Osteoblast (primary cell): ENCODE results near the gene CCN6. TPM values are rescaled to one million over a fixed set of nuclear protein-coding genes. Genes with fewer than 3 reads are reported as not detected.

Source experiments
- DNase-seq: peaks from one replicate; pipeline ENCODE4 v3.0.0; 2011; ENCODE audit warnings: low spot score, mixed read lengths; ENCODE audit not compliant: insufficient read length; ENCODE audit errors: missing footprints
- H2AFZ ChIP-seq: 2 replicates; pipeline ENCODE4 v1.6.0; 2011; ENCODE audit warnings: mild to moderate bottlenecking, low read length
- H3K27ac ChIP-seq: 2 replicates; pipeline ENCODE4 v1.5.1; 2011; ENCODE audit warnings: mild to moderate bottlenecking, low read depth, low read length, moderate library complexity
- H3K27me3 ChIP-seq: 2 replicates; pipeline ENCODE4 v1.6.0; 2012; ENCODE audit warnings: mild to moderate bottlenecking, control low read depth, inconsistent platforms, low read length, moderate library complexity; ENCODE audit not compliant: insufficient read depth
- H3K36me3 ChIP-seq: 2 replicates; pipeline ENCODE4 v1.5.1; 2011; ENCODE audit warnings: mild to moderate bottlenecking, low read length, control low read depth, moderate library complexity; ENCODE audit not compliant: insufficient read depth
- H3K4me1 ChIP-seq: 2 replicates; pipeline ENCODE4 v1.5.1; 2011; ENCODE audit warnings: mild to moderate bottlenecking, low read length, control low read depth, moderate library complexity; ENCODE audit not compliant: insufficient read depth
- H3K4me2 ChIP-seq: 2 replicates; pipeline ENCODE4 v1.6.0; 2011; ENCODE audit warnings: mild to moderate bottlenecking, low read length; ENCODE audit not compliant: insufficient read depth
- H3K4me3 ChIP-seq: fragments of 200-600 bp; sonication (generic); 3 replicates; pipeline ENCODE4 v1.5.1; 2012; ENCODE audit warnings: mild to moderate bottlenecking, low read length, inconsistent platforms; ENCODE audit not compliant: insufficient read depth
- H3K79me2 ChIP-seq: 2 replicates; pipeline ENCODE4 v1.6.0; 2012; ENCODE audit warnings: mild to moderate bottlenecking, low read length, control low read depth, inconsistent platforms; ENCODE audit not compliant: insufficient read depth
- H3K9me3 ChIP-seq: 2 replicates; pipeline ENCODE4 v1.5.1; 2011; ENCODE audit warnings: low read depth, low read length, control low read depth
- H4K20me1 ChIP-seq: 2 replicates; pipeline ENCODE4 v1.6.0; 2012; ENCODE audit warnings: mild to moderate bottlenecking, low read length, control low read depth; ENCODE audit not compliant: insufficient read depth
- CTCF ChIP-seq: IDR thresholded peaks from 2 replicates; pipeline ENCODE4 v1.5.1; 2011; ENCODE audit warnings: mild to moderate bottlenecking, low read depth, low read length, moderate library complexity; ENCODE audit errors: extremely low read depth
- total RNA-seq: library from RNA; depleted of rRNA; stranded (reverse); fragments of >200 nt; gene quantifications from 2 replicates; pipeline ENCODE4 v1.2.3, GENCODE V29; 2012

Gene CCN6
- total RNA-seq, 1 donor = 6.9 TPM

GRCh38 chr6:112065426-112065986 lies 11.6 kb downstream of the CCN6 start:
- no peak for TF ChIP-seq CTCF
- Histone ChIP-seq H4K20me1 (no peaks in the 10 kb centered on the region), H3K27me3 (no peaks in the 10 kb centered on the region), H3K36me3 (no peaks in the 10 kb centered on the region), H3K9me3 (no peaks in the 10 kb centered on the region), H3K4me3 (no peak overlapping the region), H3K4me2 (no peak overlapping the region), H3K4me1 (peaks cover 6% of the 10 kb centered on the region), H2AFZ (peak overlapping the region; percentile 14), H3K27ac (no peak overlapping the region), H3K79me2 (no peaks in the 10 kb centered on the region)
- DNase-seq = no peak

- no peak for DNase-seq
- Histone ChIP-seq H3K4me1 (peaks cover 3% of the 10 kb centered on the region), H4K20me1 (no peaks in the 10 kb centered on the region), H3K27ac (no peak overlapping the region), H3K79me2 (no peaks in the 10 kb centered on the region), H3K4me2 (no peak overlapping the region), H3K9me3 (no peaks in the 10 kb centered on the region), H3K36me3 (peaks cover 1% of the 10 kb centered on the region), H3K27me3 (no peaks in the 10 kb centered on the region), H3K4me3 (no peak overlapping the region), H2AFZ (no peak overlapping the region)
- TF ChIP-seq CTCF = no peak
These were observed 12.7 kb downstream of the CCN6 start for GRCh38 chr6:112066606-112067005.

GRCh38 chr6:112081569-112081968 lies 27.7 kb downstream of the CCN6 start:
- no peaks in the 10 kb centered on the region for H4K20me1 ChIP-seq
- peaks cover 5% of the 10 kb centered on the region for H3K4me1 ChIP-seq
- peaks cover 3% of the 10 kb centered on the region for H3K79me2 ChIP-seq
- DNase-seq = peak; percentile 36
- TF ChIP-seq CTCF = no peak
- no peak overlapping the region for H3K4me3 ChIP-seq
- H3K27me3 ChIP-seq = no peaks in the 10 kb centered on the region
- peaks cover 27% of the 10 kb centered on the region for H3K36me3 ChIP-seq
- H2AFZ ChIP-seq = no peak overlapping the region
- H3K27ac ChIP-seq = no peak overlapping the region
- H3K9me3 ChIP-seq = no peaks in the 10 kb centered on the region
- no peak overlapping the region for H3K4me2 ChIP-seq

- Histone ChIP-seq H3K4me3 (no peak overlapping the region), H4K20me1 (no peaks in the 10 kb centered on the region), H3K27me3 (no peaks in the 10 kb centered on the region), H3K4me1 (peaks cover 5% of the 10 kb centered on the region), H3K4me2 (no peak overlapping the region), H3K79me2 (peaks cover 5% of the 10 kb centered on the region), H3K27ac (no peak overlapping the region), H3K36me3 (peaks cover 16% of the 10 kb centered on the region), H2AFZ (no peak overlapping the region), H3K9me3 (no peaks in the 10 kb centered on the region)
- TF ChIP-seq CTCF = no peak
- no peak for DNase-seq
These were observed 31.6 kb downstream of the CCN6 start for GRCh38 chr6:112085286-112086065.
